LNCaP clone FGC (cell line): Measurements from ENCODE around the gene TCIRG1.

ENCODE experiments used
- DNase-seq: peaks from one replicate; pipeline ENCODE4 v3.0.0-alpha.2; 2011; ENCODE audit warnings: low read depth
- H3K4me3 ChIP-seq: 2 replicates; pipeline ENCODE4 v1.5.1; 2011; ENCODE audit warnings: mild to moderate bottlenecking, low read depth, low read length, control low read depth
- TF ChIP-seq, protein P1 (sequence below): IDR thresholded peaks from 2 replicates; pipeline ENCODE4 v1.5.1; 2012; ENCODE audit warnings: mild to moderate bottlenecking; ENCODE audit not compliant: control insufficient read depth, insufficient read depth; ENCODE audit errors: extremely low read depth

TCIRG1 gene

DNA sequence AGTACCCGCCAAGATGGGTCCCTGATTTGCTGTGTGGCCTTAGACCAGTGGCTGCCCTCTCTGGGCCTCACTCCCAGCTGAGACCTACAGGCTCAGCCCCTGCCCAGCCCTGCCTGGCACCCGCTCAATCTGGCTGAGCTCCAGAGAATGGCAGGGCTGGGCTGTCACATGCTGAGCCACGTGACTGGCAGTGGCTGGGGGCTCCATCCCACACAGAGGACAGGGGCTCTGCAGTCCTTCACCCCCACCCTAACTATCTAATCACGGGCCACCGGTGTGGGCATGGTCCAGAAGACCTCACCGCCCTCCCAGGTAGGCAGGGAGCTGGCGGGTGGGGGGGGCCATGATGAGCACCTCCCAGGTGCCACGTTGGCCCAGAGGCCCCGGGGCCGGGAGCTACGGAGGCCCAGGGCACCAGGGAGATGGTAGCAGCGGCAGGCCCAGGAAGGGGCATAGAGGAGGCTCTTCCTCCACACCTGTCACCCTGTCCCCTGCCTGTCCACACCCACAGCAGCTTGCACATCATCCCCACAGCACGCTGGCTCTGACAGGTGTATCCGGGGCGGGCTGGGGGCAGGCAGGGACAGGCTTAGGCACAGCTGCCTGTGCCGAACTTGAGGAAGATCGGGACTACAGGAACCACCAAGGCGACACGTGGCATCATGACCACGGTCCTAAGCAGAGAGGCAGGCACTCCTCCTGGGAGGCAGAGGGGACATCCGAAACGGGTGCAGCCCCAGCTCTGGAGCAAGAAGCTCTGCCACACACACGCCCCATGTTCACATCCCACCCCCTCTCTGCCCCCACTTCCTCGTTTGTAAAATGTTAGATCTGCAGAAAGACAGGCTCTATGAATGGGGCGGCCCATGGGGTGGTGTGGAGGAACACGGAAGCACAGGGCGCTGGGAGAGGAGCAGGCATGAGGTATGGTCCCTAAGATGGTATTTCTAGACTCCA lies 30.2 kb upstream of the TCIRG1 start:
- no peak for DNase-seq
- TF ChIP-seq, protein P1, sequence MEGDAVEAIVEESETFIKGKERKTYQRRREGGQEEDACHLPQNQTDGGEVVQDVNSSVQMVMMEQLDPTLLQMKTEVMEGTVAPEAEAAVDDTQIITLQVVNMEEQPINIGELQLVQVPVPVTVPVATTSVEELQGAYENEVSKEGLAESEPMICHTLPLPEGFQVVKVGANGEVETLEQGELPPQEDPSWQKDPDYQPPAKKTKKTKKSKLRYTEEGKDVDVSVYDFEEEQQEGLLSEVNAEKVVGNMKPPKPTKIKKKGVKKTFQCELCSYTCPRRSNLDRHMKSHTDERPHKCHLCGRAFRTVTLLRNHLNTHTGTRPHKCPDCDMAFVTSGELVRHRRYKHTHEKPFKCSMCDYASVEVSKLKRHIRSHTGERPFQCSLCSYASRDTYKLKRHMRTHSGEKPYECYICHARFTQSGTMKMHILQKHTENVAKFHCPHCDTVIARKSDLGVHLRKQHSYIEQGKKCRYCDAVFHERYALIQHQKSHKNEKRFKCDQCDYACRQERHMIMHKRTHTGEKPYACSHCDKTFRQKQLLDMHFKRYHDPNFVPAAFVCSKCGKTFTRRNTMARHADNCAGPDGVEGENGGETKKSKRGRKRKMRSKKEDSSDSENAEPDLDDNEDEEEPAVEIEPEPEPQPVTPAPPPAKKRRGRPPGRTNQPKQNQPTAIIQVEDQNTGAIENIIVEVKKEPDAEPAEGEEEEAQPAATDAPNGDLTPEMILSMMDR, result no peak
- no peak overlapping the region for H3K4me3 ChIP-seq

DNA sequence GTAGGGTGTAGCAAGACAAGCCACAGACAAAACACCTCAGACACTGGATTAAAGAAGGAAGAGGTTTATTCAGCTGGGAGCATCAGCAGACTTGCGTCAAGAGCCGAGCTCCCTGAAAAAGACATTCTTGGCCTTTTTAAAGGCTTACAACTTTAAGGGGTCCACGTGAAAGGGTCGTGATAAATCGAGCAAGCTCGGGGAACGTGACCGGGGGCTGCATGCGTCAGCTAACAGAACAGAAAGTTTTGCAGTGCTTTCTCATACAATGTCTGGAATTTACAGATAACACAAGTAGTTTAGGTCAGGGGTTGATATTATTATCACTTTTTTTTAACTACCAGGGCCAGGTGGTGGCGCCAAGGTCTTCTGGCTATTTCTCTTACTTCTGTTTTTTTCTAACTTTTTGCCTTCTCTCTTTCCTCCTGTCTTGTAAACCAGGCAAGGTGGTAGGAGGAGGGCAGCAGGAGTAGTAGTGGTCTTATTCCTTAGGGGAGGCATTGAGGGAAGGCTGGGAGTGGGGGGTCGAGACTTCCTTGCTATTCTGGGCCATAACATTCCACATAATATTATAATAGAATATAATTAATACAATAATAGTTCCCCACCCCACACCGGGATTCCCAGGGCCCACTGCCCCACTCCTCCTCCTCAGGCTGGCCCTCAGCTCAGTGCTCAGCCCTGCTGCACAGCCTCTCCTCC lies 29.3 kb upstream of the TCIRG1 start:
- no peak for DNase-seq
- H3K4me3 ChIP-seq, result no peak overlapping the region
- TF ChIP-seq, protein P1, result peak; percentile 34; the same call in 1 of the 2 replicates

DNA sequence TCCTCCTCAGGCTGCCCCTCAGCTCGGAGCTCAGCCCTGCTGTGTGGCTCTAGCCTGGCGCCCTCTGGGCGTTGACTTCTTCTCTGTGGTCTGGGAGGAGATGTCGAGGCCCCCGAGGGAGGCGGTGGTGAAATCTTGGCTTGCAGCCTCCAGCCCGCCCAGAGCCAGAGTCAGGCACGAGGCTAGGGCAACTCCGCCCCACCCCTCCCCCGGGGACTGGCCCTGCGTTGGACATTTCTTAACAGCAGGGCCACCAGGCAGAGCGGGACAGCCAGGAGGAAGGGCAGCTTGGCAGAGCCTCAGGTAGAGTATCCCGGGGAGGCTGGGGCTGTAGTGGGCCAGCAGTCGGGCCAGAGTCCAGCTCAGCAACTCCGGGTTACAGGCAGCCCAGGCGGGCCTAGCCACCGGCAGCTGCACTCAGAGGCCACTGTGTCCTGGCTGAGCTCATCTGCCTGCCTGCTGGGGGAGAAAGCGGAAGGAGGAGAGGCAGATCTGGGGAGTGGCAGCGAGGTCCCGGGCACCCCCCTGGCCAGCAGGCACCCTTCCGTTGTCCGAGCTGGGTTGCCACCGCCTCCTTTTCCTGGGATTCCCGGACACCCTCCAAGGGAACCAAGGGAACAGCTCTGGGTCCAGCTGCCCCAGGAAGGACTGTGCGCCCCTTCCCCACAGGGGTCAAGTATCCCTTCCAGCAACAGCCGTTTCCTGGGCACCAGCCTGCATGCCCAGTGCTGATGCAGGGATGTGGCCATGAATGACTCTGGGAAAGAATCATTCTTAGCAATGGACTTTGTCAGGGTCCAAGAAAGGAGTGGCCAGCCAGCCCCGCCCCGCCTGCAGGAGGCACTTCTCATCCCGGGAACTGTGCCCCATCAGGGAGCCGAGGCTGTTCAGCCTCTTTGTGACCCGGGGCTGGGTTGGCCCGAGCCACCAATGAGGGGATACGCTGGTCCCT lies 28.5 kb upstream of the TCIRG1 start, which contains the start of gene ALDH3B1:
Gene ALDH3B1, plus strand, starts transcription at position 238 of the 952 bp plus-strand sequence. CDS start 4,971 bp downstream, outside the sequence.
- H3K4me3 ChIP-seq, result no peak within 1 kb of the TSS
- no peak for DNase-seq
- TF ChIP-seq, protein P1, result no peak

DNA sequence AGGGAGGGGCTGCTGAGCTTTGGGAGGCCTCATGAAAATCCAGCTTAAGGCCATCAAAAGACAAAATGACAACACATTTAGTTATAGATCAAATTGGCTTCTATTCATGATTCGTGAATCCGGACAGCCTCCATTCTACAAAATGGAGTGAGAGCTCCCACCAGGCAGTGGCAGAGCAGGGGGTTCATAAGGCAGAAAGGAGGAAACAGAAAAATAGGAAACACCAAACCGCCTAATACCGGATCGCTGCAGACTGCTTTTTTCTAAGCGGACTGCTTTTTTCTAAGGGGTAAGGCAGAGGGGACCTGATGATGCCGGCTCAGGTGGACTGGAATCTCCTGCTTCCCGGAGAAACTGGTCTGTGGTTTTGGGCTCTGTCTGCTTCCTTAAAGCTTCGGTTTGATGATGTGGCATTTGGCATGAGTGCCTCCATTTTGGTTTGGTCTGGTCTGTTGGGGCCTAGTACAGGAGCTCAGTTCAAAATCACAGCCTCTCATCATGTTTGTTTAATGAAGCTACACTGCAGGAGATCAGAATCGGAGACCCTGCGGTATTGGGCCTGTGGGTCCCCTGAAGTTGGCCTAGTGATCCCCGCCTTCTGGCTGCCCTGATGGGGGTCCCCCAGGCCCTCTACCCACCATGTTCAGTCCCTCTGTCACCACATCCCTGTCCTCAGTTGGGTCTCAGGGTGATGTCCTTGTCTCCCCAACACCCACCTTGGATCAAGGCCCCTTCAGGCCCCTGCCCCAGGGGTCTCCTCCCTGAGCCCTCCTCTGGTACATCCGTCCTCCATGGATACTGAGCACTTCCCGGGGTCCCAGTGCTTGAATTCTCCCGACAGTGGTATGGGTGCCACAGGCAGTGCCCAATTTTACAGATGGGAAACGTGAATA lies 27.5 kb upstream of the TCIRG1 start:
- H3K4me3 ChIP-seq, result no peak overlapping the region
- DNase-seq, result no peak

DNA sequence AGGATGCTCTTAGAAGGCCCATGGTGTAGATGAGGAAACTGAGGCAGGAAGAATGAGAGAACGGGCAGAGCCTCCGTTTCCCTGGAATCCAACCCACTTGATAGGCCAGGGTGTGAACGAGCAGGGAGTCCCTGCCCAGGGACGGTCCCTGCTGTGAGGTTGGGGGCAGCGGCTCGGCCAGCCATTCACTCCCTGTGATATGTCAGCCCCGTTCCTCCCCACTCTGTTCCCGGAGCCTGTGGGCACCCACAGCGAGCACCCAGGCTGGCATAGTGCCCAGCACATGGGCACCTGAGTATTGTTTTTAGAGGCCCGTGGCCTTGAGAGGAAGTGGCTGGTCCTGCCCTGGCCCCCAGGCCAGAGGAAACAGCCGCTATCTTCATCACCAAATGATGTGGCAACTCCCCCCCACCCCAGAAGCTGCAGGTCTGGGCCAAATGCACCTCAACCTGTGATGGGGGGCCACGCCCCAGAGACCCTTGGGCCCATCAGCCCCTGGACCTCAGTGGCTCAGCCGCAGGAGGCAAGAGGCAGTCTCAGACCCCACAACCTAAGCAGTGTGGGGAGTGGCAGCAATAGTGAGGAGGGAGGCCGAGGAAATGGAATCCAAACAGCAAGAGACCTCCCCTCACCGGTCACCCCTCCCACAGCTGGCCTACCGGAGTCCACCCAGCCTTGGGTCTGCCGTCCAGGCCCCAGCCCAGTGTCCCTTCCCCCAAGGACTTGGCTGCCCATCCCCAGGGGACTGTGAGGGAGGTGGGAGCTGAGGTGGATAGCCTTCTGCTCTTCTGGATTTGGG lies 26.6 kb upstream of the TCIRG1 start:
- DNase-seq, result no peak
- TF ChIP-seq, protein P1, result no peak
- H3K4me3 ChIP-seq, result no peak overlapping the region

More for the DNA sequence above, 27.5 kb upstream of the TCIRG1 start:
- TF ChIP-seq, protein P1, result no peak
